ENCODE data around the gene DKK3.

Gene DKK3

DNA sequence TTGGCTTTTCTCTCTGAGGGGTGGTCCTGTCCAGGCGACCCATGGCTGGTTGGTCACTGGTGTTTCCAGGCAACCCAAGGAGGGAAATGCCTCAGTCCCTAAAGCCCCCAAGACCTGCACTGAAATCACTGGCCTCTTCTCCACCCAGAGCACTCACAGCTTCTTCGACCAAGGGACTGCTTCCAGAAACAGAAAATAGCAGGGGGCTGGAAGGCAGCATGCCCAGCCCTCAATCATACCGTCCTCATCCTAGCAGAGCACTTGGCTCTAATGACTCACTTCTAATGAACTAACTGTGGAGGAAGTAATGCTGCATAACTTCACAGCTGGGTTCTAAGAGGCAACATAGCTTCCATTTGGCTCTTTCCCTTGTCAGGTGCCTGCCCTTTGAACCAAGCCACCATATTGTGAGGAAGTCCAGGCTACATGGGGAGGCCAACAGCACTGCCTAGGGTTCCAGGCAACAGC is 27.6 kb downstream of the DKK3 start:
- no peak for DNase-seq

DNA sequence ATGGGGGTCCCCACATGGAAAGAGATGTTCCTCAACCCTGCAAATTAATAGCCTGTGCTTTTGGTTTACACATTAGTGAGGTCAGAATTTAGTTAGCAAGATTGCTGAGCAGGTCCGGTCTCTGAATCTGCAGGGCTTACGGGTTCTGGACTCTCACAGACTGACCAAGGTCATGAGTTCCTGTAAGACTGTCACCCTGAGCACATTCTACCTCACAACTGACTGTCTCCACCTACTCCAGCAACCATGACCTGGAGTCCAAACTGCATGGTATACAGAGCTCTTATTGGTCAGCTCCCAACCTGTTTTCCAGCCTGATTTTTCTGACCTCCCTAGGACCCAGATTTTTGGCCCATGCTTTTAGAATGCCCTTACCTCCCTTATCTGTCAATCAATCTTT is 28.2 kb downstream of the DKK3 start:
- DNase-seq, result no peak

GRCh38 chr11:11979488-11980117 is 28.8 kb downstream of the DKK3 start:
- no peak for DNase-seq

- no peak for DNase-seq
These were observed 29.5 kb downstream of the DKK3 start for GRCh38 chr11:11978792-11979487.

DNA sequence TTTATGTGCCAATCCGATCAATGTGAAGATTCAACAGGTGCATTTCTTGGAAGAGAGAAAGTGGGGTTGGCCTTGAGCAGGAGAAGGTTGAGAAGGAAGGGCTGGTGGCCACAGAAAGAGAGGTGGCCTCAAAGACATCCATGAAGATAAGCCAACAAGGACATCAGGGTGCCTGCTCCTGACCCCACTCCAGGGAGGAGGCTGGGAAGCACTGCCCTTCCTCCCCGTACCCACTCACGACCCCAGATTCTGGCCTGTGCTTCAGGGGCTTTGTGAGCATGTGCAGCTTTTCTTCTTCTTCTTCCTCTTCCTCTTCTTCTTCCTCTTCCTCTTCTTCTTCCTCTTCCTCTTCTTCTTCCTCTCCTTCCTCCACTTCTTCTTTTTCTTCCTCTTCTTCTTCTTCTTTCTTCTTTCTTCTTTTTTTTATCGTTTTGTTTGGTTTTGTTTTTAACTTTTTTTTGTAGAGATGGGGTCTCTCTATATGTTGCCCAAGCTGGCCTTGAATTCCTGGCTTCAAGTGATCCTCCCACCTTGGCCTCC is 30.3 kb downstream of the DKK3 start:
- DNase-seq, result no peak

DNA sequence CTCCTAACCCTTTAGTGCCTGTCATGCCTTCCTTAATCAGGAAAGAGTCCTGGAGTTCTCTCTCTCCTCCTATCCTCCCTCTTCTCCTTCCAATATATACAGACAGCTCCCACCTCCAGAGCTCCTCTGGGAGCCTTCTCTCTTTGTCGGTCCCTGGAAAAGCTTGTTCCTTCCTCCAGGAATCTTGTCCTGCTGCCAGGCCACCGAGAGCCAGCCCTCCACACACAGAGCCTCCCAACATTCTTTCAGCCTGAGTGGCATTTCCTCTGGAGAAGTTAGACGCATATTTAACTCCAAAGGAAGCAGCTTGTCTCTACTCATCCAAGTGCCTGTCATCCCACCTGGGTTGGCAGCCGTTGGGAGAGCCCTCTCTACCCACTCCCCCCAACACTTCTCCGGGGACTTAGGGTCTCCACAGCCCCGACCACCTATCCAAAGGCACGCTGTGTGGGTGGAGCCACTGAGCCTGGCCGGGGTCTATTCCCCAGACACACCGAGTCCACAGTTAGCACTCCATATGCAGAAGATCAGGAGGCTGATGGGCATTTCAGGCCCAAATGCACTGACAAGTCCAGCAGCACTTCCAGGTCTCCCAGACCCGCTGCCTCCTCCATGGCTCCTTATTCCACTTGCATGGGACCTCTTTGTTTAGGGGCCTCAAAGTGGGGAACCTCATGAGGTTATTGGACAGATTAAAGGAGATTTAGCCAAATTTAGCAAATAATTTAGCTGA is 31.1 kb downstream of the DKK3 start:
- no peak for DNase-seq

DNA sequence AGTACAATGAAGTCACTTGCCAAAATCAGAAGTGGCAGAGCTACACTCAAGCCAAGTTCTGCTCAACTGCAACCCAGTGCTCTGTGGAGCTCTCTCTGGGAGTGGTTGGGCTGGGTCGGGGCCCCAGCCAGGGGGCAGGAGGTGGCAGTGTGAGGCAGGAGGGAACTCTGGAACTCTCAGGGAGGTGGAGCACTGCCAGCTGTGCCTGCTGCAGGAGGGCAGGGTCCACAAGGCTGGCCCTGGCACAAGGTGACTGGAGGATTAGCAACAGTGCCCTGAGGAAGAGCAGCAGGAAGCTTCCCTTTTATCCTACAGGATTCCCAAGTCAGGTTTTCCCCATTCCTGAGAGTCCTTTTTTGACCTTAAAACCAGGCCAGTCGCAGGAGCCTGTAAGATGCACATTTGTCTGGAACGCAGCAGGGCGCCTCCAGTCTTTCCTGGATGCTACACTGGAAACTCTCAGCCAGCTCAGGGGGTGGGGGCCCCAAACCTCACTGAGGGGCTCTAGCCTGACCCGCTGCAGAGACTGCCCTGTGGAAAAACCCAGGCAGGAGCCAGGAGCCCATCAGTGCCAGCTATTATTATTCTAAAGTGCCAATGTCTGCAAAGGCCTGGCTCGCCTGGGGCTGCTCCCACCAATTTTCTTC is 31.8 kb downstream of the DKK3 start:
- no peak for DNase-seq

GRCh38 chr11:11975201-11976092 is 33.0 kb downstream of the DKK3 start:
- no peak for DNase-seq

DNA sequence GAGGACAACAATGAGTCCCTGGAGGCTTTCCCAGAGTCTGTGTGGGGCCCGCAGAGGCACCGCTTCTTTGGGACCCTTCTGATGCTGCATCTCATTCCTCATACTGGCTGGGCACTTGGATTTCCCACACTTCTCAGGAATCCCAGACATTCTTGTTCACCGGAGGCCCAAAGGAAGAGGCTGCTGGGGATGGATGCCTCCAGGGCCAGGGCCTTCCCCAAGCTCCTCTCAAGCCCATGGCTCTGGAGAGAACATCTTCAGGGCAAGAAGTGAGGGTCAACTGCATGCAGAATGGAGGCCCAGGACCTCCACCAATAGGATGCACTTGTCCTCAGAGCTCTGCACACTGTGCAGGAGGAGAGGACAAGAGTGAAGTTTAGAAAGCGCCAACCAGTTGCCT is 34.6 kb downstream of the DKK3 start:
- no peak for DNase-seq

DNA sequence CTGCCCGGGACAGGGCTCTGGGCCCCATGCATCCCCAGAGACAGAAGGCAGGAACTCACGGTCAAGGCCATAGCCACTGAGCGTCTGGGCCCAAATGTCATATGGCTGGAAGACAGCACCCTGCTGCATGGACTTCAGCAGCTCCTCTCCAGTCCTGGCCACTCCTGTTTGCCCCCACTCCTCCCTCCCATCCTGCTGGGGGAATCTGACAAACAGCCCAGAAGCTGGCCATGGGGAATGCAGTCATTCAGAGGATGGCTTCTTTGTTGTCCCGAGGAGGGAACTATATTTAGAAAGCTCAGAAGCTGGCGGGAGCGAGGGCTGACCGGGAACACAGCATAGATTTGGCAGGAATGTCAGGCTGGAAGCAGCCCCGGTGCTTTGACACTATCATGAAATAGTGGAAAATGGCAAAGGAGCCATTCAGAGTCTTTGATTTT is 35.0 kb downstream of the DKK3 start:
- no peak for DNase-seq

GRCh38 chr11:11972730-11973341 is 35.6 kb downstream of the DKK3 start:
- no peak for DNase-seq

GRCh38 chr11:11971906-11972547 is 36.4 kb downstream of the DKK3 start:
- no peak for DNase-seq

- no peak for DNase-seq
These were observed 37.9 kb downstream of the DKK3 start for GRCh38 chr11:11970556-11970955.

DNA sequence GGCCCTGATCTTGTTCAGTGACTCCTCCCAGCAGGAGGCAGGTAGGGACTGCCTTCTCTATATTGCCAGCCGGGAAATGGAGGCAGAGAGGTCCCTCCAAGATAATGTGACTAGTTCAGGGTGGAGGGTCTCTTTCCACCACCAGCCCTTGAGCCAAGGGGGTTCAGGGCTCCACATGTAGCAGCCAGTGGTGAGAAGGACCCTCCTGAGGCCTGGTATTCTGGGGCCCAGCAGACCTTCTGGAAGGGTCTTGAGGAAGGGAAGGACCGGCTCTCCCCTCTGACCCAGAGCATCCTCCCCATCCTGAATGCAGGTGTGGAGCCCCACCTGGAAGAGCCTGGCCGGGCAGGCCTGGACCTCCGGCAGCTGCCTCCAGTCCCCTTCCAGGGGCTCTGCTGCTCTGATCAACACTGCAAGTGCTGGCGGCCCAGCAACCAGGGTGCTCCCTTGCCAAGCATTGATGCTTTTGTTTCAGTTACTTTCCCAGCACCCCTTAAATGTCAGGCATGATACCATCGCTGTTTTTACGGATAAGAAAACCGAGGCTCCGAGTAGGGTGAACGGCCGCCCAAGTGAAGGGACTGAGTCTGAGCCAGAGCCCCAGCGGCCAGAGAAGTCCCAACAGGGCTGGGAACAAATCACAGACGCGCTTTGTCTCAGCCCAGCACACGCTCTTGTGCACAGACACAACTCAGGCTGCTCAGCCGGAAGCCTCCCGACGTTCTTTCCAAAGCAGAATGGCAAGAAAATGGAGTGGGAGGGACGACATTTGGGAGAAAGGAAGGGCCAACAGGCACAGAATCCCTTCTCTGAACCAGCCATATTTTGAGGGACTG is 38.8 kb downstream of the DKK3 start:
- DNase-seq, result no peak

DNA sequence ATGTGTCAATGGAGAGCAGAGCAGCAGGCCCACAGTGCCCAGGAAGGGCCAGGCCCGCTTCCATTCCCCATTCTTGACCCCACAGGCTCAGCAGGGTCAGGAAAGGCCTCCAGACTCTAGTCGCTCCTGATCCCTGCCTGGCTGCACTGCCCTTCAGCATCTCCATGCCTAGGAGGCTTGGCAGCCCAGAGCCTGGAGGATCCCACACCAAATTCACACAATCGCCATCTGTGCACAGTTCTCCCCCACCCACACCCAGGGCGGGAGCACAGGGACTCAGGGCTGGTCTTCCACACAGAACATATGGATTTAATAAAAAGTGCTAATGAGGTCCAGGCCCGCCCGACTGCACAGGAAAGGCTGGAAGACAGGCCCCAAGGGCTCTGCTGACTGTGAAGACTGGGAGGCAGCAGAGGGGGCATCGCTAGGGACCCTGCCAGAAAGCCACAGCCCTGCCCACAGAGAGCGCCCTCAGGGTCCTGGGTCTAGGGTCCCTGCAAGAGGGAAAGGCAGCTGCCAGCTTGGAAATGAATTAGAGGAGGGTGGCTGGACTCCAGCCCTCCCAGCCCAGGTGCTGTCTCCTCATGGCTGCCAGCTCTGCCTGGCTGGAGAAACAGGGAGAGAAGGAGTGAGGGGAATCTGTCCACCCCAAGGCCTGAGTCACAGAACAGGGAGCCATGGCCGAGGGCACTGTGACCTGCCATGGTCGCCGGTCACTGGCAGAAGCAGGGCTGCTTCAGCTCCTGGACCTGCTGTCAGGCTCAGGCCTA is 39.7 kb downstream of the DKK3 start:
- no peak for DNase-seq

DNA sequence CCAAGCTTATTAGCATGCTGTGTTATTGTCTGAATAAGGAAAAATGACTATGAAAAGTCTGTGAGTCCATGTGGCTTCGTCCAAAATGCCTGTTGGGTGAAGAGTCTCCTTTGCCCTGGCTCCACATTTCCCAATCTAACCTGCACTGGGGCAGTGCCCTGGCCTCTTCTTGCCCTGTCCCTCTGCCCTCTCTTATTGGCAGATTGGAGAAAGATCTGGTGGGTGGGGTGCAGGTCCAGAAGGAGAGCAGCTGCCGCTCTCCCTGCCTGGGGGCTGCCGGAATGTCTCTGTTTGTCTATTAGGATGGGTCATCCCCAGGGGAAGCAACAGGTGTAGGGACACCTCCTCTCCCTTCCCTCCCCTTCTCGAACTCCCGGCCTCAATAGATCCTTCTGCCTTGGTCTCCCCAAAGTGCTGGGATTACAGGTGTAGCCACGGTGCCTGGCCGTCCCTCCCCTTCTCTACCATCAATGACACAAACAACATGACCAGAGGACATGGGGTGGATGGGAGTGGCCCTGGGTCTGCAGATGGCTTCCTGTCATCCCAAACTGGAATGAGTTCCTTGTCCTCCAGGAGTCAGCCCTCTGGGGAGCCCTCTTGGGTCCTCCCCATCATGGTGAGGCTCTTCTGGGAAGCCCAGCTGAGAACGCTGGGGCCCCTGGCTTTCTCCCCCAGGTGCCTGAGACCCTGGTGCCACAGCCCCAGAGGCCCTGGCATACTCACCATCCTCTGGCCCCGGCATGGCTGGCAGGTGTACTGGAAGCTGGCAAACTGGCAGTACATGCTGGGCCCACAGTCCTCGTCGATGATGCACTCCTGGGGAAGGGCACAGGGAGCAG is 40.5 kb downstream of the DKK3 start:
- no peak for DNase-seq

GRCh38 chr11:11966826-11967668 is 41.4 kb downstream of the DKK3 start:
- peak; percentile 71 for DNase-seq

All from stimulated activated CD4-positive, alpha-beta T cell treated with anti-CD3 and anti-CD28 coated beads, Interleukin-4, amount 100 ng/mL, for 24 hours (primary cell).